ENCODE results near the gene TRIM31.
"Not testable (repeated sequence)": the region's sequence is repeated elsewhere in the genome, so short reads cannot be mapped to it uniquely, and the experiment has no call there.

Gene TRIM31

DNA sequence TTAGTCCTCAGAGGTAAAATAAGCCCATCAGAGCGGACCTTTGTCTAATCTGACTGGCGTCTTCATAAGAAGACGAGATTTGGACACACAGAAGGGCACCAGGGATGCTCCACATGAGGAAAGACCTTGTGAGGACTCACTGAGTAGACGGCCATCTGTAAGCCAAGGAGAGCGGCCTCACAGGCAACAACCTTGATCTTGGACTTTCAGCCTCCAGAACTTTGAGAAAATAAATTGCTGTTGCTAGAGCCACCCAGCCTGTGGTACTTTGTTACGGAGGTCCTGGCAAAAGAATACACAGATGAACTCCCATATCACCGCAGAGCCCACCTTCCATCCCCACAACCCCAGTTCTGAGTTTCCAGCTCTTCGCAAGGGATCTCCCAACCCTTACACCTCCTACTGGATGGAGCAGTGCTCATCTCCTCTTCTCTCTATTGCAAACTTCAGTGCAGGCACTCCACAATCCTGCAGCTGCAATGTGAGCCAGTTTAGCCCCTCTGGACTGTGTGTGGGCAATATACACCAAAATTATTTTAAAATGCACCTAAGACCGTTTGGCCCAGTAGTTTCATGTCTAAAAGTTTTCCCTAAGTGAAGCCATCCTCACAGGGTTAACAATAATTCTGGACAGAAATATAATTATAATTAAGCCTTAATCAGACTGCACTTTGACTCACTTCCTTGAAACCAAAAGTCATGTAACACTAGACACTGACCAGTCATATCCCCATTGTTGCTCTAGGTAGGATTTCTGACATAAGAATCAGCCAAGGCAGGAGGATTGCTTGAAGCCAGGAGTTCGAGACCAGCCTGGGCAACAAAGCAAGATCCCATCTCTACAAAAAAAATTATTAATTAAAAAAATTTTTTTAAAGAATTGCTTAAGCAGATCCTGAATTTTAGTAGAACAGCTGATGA is 8.8 kb upstream of the TRIM31 start:
- DNase-seq (ENCODE audit: extremely low spot score, insufficient read length, low read depth) (no peak), FAIRE-seq (no peak)

DNA sequence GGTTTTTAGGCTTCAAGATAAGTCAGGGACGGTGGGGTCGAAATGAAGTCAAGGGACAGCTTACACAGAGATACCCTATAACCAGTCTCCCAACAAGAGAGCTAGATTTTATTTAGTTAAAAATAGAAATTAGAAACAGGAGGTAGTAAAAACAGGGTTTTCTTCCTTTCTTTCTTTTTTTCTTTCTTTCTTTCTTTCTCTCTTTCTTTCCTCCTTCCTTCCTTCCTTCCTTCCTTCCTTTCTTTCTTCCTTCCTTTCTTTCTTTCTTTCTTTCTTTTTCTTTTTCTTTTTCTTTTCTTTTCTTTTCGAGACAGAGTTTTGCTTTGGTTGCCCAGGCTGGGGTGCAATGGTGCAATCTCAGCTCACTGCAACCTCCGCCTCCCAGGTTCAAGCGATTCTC is 5.8 kb upstream of the TRIM31 start:
- not testable (repeated sequence) for DNase-seq (ENCODE audit: extremely low spot score, insufficient read length, low read depth); FAIRE-seq

GRCh38 chr6:30116724-30117123 is 3.8 kb upstream of the TRIM31 start:
- no peak for FAIRE-seq
- DNase-seq (ENCODE audit: extremely low spot score, insufficient read length, low read depth) = no peak

DNA sequence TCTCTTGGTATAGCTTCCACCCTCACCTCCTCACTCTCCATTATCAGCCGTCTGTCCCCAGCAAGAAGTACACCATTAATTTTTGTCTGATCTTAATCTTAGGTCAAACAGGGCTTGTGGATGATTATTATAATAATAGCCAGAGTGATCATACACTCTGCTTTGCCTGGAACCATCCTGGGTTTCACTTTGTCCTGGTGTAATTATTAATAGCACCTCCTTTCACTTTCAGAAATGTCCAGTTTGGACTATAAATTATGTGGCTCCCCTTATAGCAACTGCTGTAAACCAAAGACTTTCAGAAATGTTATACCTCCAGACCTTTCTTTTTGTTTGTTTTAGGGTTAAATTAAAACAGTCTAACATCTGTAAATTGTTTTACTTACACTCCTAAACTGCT is 951 bp upstream of the TRIM31 start:
- FAIRE-seq (no peak), DNase-seq (ENCODE audit: extremely low spot score, insufficient read length, low read depth) (no peak)

- DNase-seq (ENCODE audit: extremely low spot score, insufficient read length, low read depth) (no peak), FAIRE-seq (no peak)
Measured at GRCh38 chr6:30112402-30112994, 392 bp downstream of the TRIM31 start.

DNA sequence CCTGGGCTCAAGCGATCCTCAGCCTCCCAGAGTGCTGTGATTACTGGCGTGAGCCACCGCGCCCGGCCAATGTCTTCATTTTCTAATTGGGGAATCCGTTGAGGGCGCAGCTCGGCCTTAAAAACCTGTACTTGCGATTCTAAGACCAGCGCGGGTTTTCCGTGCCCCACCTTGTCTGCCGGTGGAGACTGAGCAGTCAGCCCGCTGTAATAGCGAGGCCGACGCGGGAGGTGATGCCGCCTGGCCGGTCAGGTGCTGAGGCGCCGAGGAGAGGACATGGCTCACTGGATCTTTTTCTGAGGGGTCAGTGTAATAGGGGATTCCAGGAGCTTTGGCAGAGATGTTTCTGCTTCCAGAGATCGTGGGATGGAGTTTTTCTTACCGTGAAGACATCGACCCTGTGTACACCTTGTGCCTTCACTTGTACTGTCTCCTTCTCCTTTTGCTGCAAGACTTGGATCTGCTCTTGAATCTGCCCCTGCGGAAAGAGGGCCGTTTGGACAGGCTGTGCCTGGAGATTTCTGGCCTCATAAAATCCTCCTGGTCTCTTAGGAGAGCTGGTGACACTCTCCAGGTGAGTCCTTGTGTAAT is 1.5 kb downstream of the TRIM31 start:
- FAIRE-seq (no peak), DNase-seq (ENCODE audit: extremely low spot score, insufficient read length, low read depth) (no peak)

DNA sequence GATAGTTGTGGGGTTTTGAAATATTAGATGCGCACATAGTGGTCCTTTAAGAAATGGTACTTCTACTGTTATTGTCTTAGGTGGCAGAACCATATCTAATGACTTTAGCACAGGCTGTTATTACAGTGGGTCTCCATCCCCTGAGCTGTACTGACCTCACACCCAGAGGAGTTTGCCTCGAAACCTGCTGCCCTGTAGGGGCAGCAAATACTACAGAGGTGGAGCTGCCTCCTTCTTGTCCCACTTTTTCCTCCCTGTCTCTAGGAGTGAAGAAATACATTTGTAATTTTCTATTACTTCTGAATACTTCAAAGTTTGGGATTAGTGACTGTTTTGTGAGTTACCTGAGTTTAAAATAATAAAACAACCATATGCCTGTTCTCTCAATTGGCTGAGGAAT is 8.2 kb downstream of the TRIM31 start:
- DNase-seq (ENCODE audit: extremely low spot score, insufficient read length, low read depth) (no peak), FAIRE-seq (no peak)

GRCh38 chr6:30103872-30104179 is 9.1 kb downstream of the TRIM31 start:
- no peak for FAIRE-seq
- no peak for DNase-seq (ENCODE audit: extremely low spot score, insufficient read length, low read depth)

GRCh38 chr6:30102970-30103871 is 9.7 kb downstream of the TRIM31 start:
- FAIRE-seq (peak; percentile 90), DNase-seq (ENCODE audit: extremely low spot score, insufficient read length, low read depth) (peak; percentile 74)

GRCh38 chr6:30102414-30102969 is 10.4 kb downstream of the TRIM31 start:
- FAIRE-seq (no peak), DNase-seq (ENCODE audit: extremely low spot score, insufficient read length, low read depth) (no peak)

DNA sequence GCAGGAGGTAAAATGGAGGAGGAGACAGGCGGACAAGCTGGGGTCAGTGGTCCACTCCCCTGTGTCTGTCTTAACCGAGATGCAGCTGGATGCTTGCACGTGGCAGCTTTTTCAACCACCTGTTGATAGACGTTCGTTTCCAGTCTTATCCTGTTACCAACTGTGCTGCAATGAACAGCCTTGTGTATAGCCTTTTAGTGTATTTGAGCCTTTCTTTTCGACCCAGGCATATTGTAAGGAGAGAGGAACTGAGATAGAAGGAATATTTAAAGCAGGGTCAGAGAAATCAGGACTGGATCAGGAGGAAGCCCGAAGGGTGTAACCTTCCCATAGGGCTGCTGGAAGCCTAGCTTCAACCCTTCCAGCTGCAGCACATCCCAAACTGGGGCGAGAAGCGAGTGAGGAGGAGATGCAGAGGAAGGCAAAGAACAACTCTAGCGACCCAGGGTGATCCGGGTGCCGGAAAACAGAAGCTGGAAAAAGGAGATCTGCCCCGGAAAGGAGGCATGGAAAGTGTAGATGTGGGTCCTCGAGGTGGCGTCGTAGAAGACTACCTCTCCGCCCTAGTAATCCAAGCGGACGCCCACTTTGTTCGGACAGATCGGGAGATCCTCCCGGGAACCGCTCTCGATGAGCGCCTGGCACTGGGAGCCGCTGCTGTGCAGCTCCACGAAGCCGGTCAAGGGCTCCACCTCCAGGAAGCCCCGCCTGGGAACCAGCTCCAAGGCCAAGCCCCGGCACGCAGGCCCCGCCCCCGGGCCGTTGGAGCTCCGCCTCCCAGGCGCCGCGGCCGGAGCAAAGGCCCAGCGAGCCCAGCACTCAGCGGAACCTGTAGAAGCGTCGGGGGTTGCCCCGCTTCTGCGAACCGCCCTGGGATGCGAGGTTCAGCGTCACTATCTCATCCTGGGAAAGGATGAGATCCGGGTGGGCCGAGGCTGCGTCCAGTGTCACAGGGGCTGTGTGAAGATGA is 11.2 kb downstream of the TRIM31 start:
- FAIRE-seq (no peak), DNase-seq (ENCODE audit: extremely low spot score, insufficient read length, low read depth) (peak; percentile 56)

- DNase-seq (ENCODE audit: extremely low spot score, insufficient read length, low read depth) (no peak), FAIRE-seq (no peak)
Measured at GRCh38 chr6:30100585-30101443, 12.1 kb downstream of the TRIM31 start.

DNA sequence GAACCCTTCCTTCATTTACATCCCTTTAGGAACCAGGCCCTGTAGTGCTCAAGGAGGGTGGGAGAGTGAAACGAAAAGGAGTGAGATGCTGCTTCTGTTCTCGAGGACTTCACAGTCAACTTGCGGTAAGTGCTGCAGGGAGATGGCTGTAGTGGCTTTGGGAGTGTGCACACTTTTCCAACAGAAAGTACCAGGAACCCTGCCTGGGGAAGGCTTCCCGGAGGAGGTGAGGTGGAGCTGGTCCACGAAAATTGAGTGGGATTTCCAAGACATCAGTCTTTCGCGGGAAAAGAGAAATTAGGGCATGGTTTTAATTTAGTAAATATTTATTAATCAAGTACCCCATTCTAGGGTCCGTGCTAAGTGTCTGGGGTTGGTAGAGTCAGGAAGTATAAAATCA is 12.7 kb downstream of the TRIM31 start:
- FAIRE-seq (no peak), DNase-seq (ENCODE audit: extremely low spot score, insufficient read length, low read depth) (no peak)

- DNase-seq (ENCODE audit: extremely low spot score, insufficient read length, low read depth) = no peak
Measured at GRCh38 chr6:30097902-30098768, 14.8 kb downstream of the TRIM31 start.

GRCh38 chr6:30096829-30097228 is 16.1 kb downstream of the TRIM31 start:
- FAIRE-seq (no peak), DNase-seq (ENCODE audit: extremely low spot score, insufficient read length, low read depth) (no peak)

More at GRCh38 chr6:30097902-30098768, 14.8 kb downstream of the TRIM31 start:
- FAIRE-seq = no peak

DNA sequence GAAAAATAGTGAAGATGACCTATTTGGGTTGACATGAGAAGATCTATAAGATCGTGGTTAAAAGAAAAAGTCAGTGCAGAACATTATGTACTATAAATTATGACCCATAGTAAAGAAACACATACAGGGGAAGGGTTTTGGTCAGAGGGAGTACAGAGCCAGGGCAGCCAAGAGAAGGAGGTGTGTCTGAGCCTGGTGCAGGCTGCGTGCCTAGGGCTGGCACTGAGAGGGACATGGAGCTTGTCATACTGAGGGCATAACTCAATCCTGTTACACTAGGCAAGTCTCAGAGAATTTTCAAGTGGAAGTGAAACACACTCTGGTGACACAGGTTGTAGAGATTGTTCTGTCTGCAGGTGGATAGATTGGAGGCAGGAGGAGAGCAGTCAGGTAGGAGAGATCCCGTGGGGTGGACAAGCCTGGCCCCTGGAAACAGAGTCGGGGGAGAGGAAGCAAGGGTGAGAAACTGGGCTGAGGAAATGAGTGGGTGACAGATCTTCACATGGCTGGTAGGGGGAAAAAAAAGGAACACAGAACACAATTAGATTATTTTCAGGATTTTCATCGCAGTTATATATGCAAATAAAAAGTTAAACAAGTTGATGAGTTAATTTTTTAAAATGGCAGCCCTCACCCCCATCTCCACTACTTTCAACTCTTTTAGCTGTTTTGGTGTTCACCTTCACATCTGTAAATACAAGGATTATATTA is 18.8 kb downstream of the TRIM31 start:
- FAIRE-seq (no peak), DNase-seq (ENCODE audit: extremely low spot score, insufficient read length, low read depth) (no peak)
